Smooth muscle cell (in vitro differentiated cells): ENCODE data around the gene GTF2B. TPM values are rescaled to one million over a fixed set of nuclear protein-coding genes. Genes with fewer than 3 reads are reported as not detected.
"Not testable (repeated sequence)": the region's sequence is repeated elsewhere in the genome, so short reads cannot be mapped to it uniquely, and the experiment has no call there.

Experiments used
- DNase-seq: peaks from one replicate; lab custom pipeline; 2025; ENCODE audit not compliant: unreplicated experiment; lab: John Stamatoyannopoulos, UW
- H2AFZ ChIP-seq: fragments of 200-600 bp; sonication (generic); 2 replicates; pipeline ENCODE4 v1.6.0; 2016; ENCODE audit warnings: antibody characterized with exemption, low read depth, mild to moderate bottlenecking
- H3F3A ChIP-seq: fragments of 200-600 bp; sonication (generic); 2 replicates; pipeline ENCODE4 v1.6.0; 2017; ENCODE audit warnings: antibody characterized with exemption, low read depth
- H3K27ac ChIP-seq: fragments of 200-600 bp; sonication (generic); 2 replicates; pipeline ENCODE4 v1.5.1; 2016; ENCODE audit warnings: low read depth, mild to moderate bottlenecking
- H3K27me3 ChIP-seq: fragments of 200-600 bp; sonication (generic); 2 replicates; pipeline ENCODE4 v1.6.1; 2016; ENCODE audit warnings: low read depth, mild to moderate bottlenecking
- H3K36me3 ChIP-seq: fragments of 200-600 bp; sonication (generic); 2 replicates; pipeline ENCODE4 v1.5.1; 2016; ENCODE audit warnings: low read depth
- H3K4me1 ChIP-seq: fragments of 200-600 bp; sonication (generic); 2 replicates; pipeline ENCODE4 v1.5.1; 2016; ENCODE audit warnings: low read depth
- H3K4me2 ChIP-seq: fragments of 200-600 bp; sonication (generic); 2 replicates; pipeline ENCODE4 v1.6.0; 2016; ENCODE audit warnings: mild to moderate bottlenecking
- H3K4me3 ChIP-seq: fragments of 200-600 bp; sonication (generic); 2 replicates; pipeline ENCODE4 v1.5.1; 2016; ENCODE audit warnings: mild to moderate bottlenecking
- H3K79me2 ChIP-seq: fragments of 200-600 bp; sonication (generic); 2 replicates; pipeline ENCODE4 v1.6.0; 2016; ENCODE audit warnings: low read depth, mild to moderate bottlenecking
- H3K9ac ChIP-seq: fragments of 200-600 bp; sonication (generic); 2 replicates; pipeline ENCODE4 v1.6.0; 2016; ENCODE audit warnings: low read depth
- H3K9me3 ChIP-seq: fragments of 200-600 bp; sonication (generic); replicated peaks from 2 replicates; pipeline ENCODE4 v1.5.1; 2016; ENCODE audit warnings: low read depth
- H4K20me1 ChIP-seq: fragments of 200-600 bp; sonication (generic); 2 replicates; pipeline ENCODE4 v1.6.0; 2016; ENCODE audit warnings: low read depth
- WGBS: methylation state at CpG from one replicate; pipeline ENCODE4 v1.1.7; 2016; ENCODE audit warnings: low lambda C conversion rate; 5-methylcytosine and 5-hydroxymethylcytosine counted together
- polyA plus RNA-seq: library from polyadenylated mRNA; unstranded; fragments of >200 nt; fragmentation: Nextera tagmentation; extraction: Ambion mirVana; gene quantifications from 2 replicates; pipeline ENCODE4 v1.2.1, GENCODE V29; 2016
- total RNA-seq: library from RNA; depleted of rRNA; stranded (reverse); fragments of >200 nt; gene quantifications from 2 replicates; pipeline ENCODE4 v1.2.3, GENCODE V29; 2014
- TF ChIP-seq, protein P1 (sequence below): fragments of 200-600 bp; sonication (generic); IDR thresholded peaks from 2 replicates; pipeline ENCODE4 v1.5.1; 2017; ENCODE audit warnings: borderline replicate concordance, mild to moderate bottlenecking, antibody characterized with exemption; ENCODE audit not compliant: insufficient read depth, poor library complexity, severe bottlenecking

GTF2B gene
- total and polyA plus RNA-seq, 2 experiments from 2014 or later: 51.0 to 75.2 TPM

DNA sequence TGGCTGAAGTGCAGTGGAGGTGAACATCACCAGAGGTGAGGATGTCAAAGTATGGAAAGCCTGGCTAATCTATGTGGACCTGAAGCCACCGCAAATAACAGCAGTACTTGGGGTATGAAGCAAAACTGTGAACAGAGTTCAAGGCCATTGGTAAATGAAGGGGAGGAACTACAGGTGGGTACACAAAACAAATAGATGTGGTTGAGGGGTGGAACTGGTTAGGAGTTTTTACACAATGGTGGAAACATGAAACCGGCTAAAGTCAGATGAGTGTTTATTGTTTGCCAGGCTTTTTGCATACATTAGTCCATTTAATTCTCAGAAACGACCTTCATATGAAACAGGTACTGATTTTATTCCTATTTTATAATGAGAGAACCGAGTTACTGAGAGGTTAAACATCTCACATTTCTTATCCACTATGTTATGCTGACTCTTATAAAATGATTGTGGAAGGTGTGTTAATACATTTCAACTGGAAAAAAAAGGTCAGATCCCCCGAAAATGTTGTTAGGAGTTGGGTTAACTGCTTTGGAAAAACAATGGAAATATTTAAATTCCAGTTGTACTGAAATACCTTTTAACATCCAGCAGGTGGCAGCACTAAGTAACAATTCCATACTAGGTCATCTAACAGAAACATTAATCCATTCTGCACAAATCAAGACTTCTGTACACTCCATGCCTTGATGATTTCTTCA is 44.3 kb upstream of the GTF2B start:
- DNase-seq: no peak
- peaks cover 14% of the 10 kb centered on the region for H3K36me3 ChIP-seq
- H3K27me3 ChIP-seq: no peaks in the 10 kb centered on the region
- TF ChIP-seq, protein P1, sequence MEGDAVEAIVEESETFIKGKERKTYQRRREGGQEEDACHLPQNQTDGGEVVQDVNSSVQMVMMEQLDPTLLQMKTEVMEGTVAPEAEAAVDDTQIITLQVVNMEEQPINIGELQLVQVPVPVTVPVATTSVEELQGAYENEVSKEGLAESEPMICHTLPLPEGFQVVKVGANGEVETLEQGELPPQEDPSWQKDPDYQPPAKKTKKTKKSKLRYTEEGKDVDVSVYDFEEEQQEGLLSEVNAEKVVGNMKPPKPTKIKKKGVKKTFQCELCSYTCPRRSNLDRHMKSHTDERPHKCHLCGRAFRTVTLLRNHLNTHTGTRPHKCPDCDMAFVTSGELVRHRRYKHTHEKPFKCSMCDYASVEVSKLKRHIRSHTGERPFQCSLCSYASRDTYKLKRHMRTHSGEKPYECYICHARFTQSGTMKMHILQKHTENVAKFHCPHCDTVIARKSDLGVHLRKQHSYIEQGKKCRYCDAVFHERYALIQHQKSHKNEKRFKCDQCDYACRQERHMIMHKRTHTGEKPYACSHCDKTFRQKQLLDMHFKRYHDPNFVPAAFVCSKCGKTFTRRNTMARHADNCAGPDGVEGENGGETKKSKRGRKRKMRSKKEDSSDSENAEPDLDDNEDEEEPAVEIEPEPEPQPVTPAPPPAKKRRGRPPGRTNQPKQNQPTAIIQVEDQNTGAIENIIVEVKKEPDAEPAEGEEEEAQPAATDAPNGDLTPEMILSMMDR: peak; percentile 67
- H3K9ac ChIP-seq: no peak overlapping the region
- no peak overlapping the region for H3K4me3 ChIP-seq
- H3F3A ChIP-seq: no peaks in the 10 kb centered on the region
- H3K27ac ChIP-seq: no peak overlapping the region
- no peaks in the 10 kb centered on the region for H4K20me1 ChIP-seq
- WGBS: 75% methylated on average over 5 of the region's 5 CpGs
- H3K4me1 ChIP-seq: no peaks in the 10 kb centered on the region
- H3K4me2 ChIP-seq: no peak overlapping the region
- no peaks in the 10 kb centered on the region for H3K79me2 ChIP-seq
- no peaks in the 10 kb centered on the region for H3K9me3 ChIP-seq
- H2AFZ ChIP-seq: no peak overlapping the region

GRCh38 chr1:88930176-88930575 is 38.8 kb upstream of the GTF2B start:
- not testable (repeated sequence) for H3K4me1 ChIP-seq, H3K9ac ChIP-seq, H3K36me3 ChIP-seq, DNase-seq, H3K9me3 ChIP-seq, H3K4me2 ChIP-seq, H3K79me2 ChIP-seq, H3K27me3 ChIP-seq, H4K20me1 ChIP-seq, H3K27ac ChIP-seq, H3K4me3 ChIP-seq, H2AFZ ChIP-seq, H3F3A ChIP-seq
- WGBS: 91% methylated on average over 7 of the region's 7 CpGs

DNA sequence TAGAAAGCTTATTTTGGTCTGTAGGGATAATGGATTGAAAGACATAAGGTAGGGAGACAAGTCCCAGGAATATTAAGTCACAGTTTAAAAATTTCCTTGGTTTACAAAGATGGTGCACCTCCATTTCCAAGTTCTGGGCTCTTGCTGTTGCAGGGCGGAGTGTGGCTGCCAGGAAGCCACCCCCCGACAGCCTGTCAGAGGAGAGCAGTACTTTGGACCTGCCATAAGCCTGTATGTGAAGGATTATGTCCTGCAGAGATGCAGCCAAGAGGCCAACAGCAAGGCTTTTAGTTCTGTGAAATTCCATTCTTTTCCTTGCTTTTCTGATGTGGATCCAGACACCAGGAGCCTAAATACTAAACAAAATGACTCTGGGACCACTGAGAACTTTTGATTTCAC is 31.9 kb upstream of the GTF2B start:
- WGBS: 98% methylated on average over 2 of the region's 2 CpGs
- Histone ChIP-seq H3K27me3 (no peaks in the 10 kb centered on the region), H2AFZ (no peak overlapping the region), H3F3A (no peaks in the 10 kb centered on the region), H3K79me2 (no peaks in the 10 kb centered on the region), H3K27ac (no peak overlapping the region), H4K20me1 (no peaks in the 10 kb centered on the region), H3K36me3 (no peaks in the 10 kb centered on the region), H3K4me3 (no peak overlapping the region), H3K9ac (no peak overlapping the region), H3K4me1 (no peaks in the 10 kb centered on the region), H3K9me3 (no peaks in the 10 kb centered on the region), H3K4me2 (no peak overlapping the region)
- no peak for DNase-seq
- TF ChIP-seq, protein P1: no peak

DNA sequence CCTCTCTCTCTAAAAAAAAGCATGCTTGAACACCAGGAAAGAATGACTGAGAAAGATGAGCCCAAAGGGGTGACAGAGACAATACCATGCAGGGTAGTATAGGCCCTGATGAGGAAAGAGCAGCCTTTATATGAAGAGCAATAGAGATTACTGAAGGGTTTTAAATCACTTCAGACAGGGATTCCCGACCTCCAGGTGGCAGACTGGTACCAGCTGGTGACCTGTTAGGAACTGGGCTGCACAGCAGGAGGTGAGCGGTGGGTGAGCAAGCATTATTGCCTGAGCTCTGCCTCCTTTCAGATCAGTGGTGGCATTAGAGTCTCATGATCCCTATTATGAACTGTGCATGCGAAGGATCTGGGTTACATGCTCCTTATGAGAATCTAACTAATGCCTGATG is 30.8 kb upstream of the GTF2B start:
- no peaks in the 10 kb centered on the region for H3K27me3 ChIP-seq
- no peaks in the 10 kb centered on the region for H3K79me2 ChIP-seq
- no peak overlapping the region for H3K4me3 ChIP-seq
- no peak for DNase-seq
- no peaks in the 10 kb centered on the region for H3K36me3 ChIP-seq
- WGBS: 93% methylated on average over 3 of the region's 3 CpGs
- TF ChIP-seq, protein P1: no peak
- no peaks in the 10 kb centered on the region for H3K4me1 ChIP-seq
- no peak overlapping the region for H3K4me2 ChIP-seq
- H4K20me1 ChIP-seq: no peaks in the 10 kb centered on the region
- peaks cover under 1% of the 10 kb centered on the region for H3K9me3 ChIP-seq
- H3F3A ChIP-seq: no peaks in the 10 kb centered on the region
- H2AFZ ChIP-seq: no peak overlapping the region
- no peak overlapping the region for H3K9ac ChIP-seq
- no peak overlapping the region for H3K27ac ChIP-seq
